ENCODE measurements around the gene MYLK.
"Not testable (repeated sequence)": the region's sequence is repeated elsewhere in the genome, so short reads cannot be mapped to it uniquely, and the experiment has no call there.

MYLK gene

DNA sequence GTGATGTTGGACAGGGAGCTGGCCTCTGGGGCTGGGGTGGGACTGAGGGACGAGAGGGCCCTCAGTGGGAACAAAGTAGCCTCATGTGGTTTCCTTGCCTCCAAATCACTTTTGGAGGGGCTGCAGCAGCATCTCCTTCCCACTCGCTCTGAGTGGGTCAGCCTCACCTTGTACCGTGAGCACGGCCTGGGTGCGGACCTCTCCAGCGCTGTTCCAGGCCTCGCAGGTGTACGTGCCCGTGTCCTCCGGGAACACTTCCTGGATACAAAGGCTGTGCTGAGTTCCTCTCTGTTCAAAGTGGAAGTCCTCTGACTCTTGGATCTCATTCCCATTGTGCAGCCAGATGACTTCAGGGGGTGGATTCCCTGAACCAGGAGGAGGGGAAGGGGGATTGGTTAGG lies 175.6 kb downstream of the MYLK start:
- H3K4me1 ChIP-seq (ENCODE audit: insufficient read depth, low read length), result peaks cover 7% of the 10 kb centered on the region

DNA sequence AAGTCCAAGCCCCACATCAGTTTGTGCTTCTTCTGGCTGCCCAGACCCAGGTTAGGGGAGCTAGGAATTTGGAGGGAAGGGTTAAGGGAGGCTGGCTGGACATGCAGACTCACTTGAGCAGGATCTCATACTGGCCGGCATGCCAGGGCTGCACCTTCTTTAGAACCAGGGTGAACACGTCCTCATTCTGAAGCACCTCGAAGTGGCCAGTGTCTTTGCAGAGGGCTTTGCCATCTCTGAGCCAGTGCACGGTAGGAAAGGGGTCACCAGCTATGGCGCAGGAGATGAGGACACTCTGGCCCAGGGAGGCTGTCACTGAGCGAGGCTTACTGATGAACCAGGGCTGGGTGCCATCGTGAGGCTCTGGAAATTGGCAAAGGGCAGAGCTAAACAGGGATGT lies 176.5 kb downstream of the MYLK start:
- H3K9me3 ChIP-seq (ENCODE audit: low read length); H3K27me3 ChIP-seq (ENCODE audit: insufficient read depth, low read length); H2AFZ ChIP-seq (ENCODE audit: low read depth, low read length); H3K4me1 ChIP-seq (ENCODE audit: insufficient read depth, low read length); H3K36me3 ChIP-seq (ENCODE audit: insufficient read depth, low read length); H3K4me3 ChIP-seq (ENCODE audit: low read length): not testable (repeated sequence)

More for the DNA sequence above, 175.6 kb downstream of the MYLK start:
- Histone ChIP-seq H3K4me3 (ENCODE audit: low read length) (no peak overlapping the region), H3K27me3 (ENCODE audit: insufficient read depth, low read length) (no peaks in the 10 kb centered on the region), H2AFZ (ENCODE audit: low read depth, low read length) (no peak overlapping the region), H3K36me3 (ENCODE audit: insufficient read depth, low read length) (no peaks in the 10 kb centered on the region), H3K9me3 (ENCODE audit: low read length) (no peaks in the 10 kb centered on the region)

DNA sequence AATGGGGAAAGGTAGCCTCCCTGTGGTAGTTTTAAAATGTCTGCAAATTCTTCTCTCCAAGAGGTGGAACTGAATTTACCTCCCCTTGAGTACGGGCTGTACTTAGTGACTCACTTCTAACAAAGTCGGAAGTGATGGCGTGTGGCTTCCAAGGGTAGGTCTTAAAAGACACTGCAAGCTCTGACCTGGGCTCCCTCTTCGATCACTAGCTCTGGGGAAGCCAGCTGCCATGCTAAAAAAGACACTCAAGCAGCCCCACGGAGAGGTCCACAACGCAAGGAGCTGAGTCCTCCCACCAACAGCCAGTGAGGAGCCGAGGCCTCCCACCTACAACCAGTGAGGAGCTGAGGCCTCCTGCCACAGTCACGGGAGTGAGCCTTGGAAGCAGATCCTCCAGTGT lies 177.3 kb downstream of the MYLK start:
- Histone ChIP-seq H3K36me3 (ENCODE audit: insufficient read depth, low read length) (no peaks in the 10 kb centered on the region), H3K4me3 (ENCODE audit: low read length) (no peak overlapping the region), H2AFZ (ENCODE audit: low read depth, low read length) (no peak overlapping the region), H3K9me3 (ENCODE audit: low read length) (no peaks in the 10 kb centered on the region), H3K4me1 (ENCODE audit: insufficient read depth, low read length) (no peaks in the 10 kb centered on the region), H3K27me3 (ENCODE audit: insufficient read depth, low read length) (no peaks in the 10 kb centered on the region)

DNA sequence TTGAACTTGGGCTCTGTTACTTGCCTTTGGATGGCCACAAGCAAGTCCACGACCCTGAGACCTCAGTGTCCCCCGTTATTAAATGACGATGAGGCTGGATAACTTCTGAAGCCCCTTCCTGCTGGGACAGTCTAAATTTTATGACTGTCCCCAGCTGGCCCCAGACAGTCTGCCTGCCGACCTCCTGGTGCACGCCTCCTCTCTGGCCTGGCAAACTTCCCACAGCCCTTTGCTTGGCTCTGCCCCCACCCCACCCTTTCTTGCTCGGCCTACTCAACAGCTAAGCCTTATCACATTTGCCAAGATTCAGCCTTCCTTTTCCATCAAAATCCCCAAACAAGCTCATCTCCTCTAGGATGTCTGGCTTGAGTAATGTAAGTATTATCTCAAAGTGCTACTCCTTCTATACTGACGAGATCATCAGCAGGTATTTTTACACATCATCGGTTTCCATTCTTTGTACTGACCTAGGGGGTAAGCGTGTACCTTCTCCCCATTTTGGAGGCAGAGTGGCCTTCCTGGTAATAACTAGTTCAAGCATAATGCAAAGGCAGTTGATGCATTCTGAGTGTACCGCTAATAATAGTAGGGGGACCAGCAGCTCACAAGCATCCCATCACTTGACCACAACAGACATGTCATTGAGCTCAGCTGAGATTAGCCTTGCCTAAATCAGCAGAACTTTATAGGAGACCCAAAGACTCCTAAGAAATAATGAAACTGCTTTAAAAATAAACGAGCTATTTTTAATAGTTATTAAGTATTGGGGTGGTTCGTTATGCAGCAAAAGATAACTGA lies 178.4 kb downstream of the MYLK start:
- Histone ChIP-seq H3K4me3 (ENCODE audit: low read length) (no peak overlapping the region), H2AFZ (ENCODE audit: low read depth, low read length) (no peak overlapping the region), H3K9me3 (ENCODE audit: low read length) (no peaks in the 10 kb centered on the region), H3K4me1 (ENCODE audit: insufficient read depth, low read length) (no peaks in the 10 kb centered on the region), H3K36me3 (ENCODE audit: insufficient read depth, low read length) (no peaks in the 10 kb centered on the region), H3K27me3 (ENCODE audit: insufficient read depth, low read length) (no peaks in the 10 kb centered on the region)

DNA sequence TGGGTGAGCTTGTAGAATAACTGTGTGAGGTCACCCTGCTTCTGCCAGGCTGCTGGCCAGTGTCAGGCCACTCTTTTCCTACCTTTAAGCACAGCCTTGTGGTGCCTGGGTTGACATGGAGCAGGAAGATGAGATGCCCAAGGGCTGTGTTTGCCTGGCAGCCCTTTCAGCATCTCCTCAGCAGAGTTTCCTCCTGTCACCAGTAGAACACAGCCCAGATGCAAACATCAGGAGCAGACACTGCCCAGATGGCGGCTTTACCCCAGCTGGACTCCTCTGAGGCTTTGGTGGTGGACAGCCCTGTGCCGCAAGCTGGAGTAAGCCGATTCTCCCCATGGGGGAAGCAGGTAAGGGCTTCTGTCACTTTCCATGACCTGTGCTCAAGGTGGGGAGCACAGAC lies 180.5 kb downstream of the MYLK start:
- H3K4me3 ChIP-seq (ENCODE audit: low read length); H3K27me3 ChIP-seq (ENCODE audit: insufficient read depth, low read length); H2AFZ ChIP-seq (ENCODE audit: low read depth, low read length); H3K9me3 ChIP-seq (ENCODE audit: low read length); H3K36me3 ChIP-seq (ENCODE audit: insufficient read depth, low read length); H3K4me1 ChIP-seq (ENCODE audit: insufficient read depth, low read length): not testable (repeated sequence)

DNA sequence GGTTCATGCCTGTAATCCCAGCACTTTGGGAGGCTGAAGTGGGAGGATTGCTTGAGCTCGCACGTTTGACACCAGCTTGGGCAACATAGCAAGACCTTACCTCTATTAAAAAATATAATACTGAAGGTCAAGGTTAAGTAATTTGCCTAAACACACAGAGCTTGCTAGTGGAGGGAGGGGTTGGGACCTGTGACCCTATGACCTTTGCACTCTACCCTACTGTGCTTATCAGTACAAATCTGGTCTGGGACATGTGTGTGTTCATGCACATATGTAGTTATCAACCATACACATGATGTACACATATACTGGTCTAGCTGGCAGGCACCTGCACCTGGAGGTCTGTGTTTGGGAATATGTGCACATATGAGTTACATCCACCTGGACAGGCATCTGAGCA lies 181.4 kb downstream of the MYLK start:
- H3K4me1 ChIP-seq (ENCODE audit: insufficient read depth, low read length), result no peaks in the 10 kb centered on the region
- H3K4me3 ChIP-seq (ENCODE audit: low read length), result no peak overlapping the region
- no peaks in the 10 kb centered on the region for H3K9me3 ChIP-seq (ENCODE audit: low read length)
- no peaks in the 10 kb centered on the region for H3K27me3 ChIP-seq (ENCODE audit: insufficient read depth, low read length)
- no peak overlapping the region for H2AFZ ChIP-seq (ENCODE audit: low read depth, low read length)
- H3K36me3 ChIP-seq (ENCODE audit: insufficient read depth, low read length), result no peaks in the 10 kb centered on the region

DNA sequence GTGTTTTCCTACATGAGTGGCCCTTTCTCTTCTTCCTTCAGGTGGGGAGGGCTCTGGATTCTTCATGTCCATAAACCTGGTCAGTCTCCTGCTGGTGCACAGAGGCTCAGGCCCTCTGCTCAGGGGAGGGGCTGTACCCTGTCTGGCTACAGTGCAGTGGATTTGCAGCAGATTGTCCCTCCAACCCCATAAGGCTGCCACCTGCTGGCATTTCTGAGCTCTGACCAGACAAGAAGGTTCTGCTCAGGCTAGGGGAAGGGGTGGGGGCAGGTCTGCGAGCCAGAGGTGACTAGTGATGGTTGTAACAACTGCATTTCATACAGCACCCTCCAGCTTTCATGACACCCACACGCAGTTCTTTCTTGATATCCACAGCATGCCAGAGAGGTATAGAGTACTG lies 182.1 kb downstream of the MYLK start:
- H3K4me3 ChIP-seq (ENCODE audit: low read length); H3K4me1 ChIP-seq (ENCODE audit: insufficient read depth, low read length); H3K36me3 ChIP-seq (ENCODE audit: insufficient read depth, low read length); H3K9me3 ChIP-seq (ENCODE audit: low read length); H2AFZ ChIP-seq (ENCODE audit: low read depth, low read length); H3K27me3 ChIP-seq (ENCODE audit: insufficient read depth, low read length): not testable (repeated sequence)

DNA sequence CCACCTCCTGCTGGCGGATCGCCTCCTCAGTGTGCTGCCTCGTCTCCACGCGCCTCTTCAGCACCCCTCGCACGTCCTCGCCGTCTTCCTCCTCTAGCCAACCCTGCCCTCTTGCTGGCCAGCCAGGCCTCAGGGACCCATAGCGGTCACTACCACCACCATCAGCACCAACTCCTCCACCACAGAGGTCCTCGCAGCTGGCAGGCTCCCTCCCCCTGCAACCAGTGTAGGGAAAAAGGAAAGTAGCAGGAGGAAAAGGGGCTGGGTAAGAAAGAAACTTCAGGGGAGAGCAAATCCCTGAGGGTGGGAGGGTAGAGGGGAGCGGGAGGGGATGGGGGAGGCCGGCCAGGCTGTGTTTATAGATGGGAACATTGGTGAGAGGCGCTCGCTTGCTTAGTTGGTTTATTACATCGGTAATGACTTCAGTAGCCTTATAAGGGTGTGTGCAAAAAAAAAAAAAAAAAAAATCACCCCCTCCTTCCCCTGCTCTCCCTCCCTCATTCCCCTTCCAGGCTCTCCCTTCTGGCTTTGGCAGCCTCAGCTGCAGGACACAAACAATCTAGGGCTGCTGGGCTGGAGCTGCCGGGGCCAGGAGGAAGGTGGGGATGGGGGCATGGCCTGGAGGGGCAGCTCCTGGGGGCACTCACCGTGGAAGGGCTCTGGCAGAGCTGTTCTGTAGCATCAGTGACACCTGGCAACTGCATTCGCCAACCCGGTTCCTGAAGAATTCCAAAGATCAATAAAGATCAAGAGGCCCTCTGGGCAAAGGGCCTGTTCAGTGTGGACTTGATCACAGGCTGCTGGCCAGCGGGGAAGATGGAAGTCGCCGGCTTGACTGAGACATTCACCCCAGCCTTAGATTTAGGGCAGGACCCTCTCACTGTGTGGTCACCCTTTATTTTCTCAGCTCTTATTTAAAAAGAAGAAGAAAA lies 183.1 kb downstream of the MYLK start:
- no peaks in the 10 kb centered on the region for H3K9me3 ChIP-seq (ENCODE audit: low read length)
- no peaks in the 10 kb centered on the region for H3K36me3 ChIP-seq (ENCODE audit: insufficient read depth, low read length)
- no peaks in the 10 kb centered on the region for H3K4me1 ChIP-seq (ENCODE audit: insufficient read depth, low read length)
- no peak overlapping the region for H3K4me3 ChIP-seq (ENCODE audit: low read length)
- H3K27me3 ChIP-seq (ENCODE audit: insufficient read depth, low read length), result no peaks in the 10 kb centered on the region
- no peak overlapping the region for H2AFZ ChIP-seq (ENCODE audit: low read depth, low read length)

DNA sequence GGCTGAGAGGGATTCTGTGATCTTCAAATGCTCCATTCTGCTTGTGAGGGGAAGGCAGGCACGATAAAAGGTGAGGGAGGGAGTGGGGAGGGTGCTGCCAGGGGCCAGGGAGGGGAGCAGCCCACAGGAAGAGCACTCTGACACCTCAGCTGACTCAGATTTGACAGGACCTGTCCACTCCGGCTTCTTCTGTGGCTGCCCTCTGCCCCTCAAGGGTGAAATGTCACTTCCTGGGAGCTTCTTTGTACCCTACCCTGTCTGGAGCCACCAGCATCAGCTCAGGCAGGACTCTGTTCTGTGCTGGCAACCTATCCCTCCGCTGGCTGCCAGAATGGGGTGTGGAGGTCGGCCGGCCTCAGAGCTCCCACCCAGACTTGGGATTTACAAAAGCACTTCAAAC lies 185.3 kb downstream of the MYLK start:
- no peaks in the 10 kb centered on the region for H3K36me3 ChIP-seq (ENCODE audit: insufficient read depth, low read length)
- no peaks in the 10 kb centered on the region for H3K9me3 ChIP-seq (ENCODE audit: low read length)
- no peaks in the 10 kb centered on the region for H3K27me3 ChIP-seq (ENCODE audit: insufficient read depth, low read length)
- peaks cover 15% of the 10 kb centered on the region for H3K4me1 ChIP-seq (ENCODE audit: insufficient read depth, low read length)
- H3K4me3 ChIP-seq (ENCODE audit: low read length), result no peak overlapping the region
- H2AFZ ChIP-seq (ENCODE audit: low read depth, low read length), result no peak overlapping the region

DNA sequence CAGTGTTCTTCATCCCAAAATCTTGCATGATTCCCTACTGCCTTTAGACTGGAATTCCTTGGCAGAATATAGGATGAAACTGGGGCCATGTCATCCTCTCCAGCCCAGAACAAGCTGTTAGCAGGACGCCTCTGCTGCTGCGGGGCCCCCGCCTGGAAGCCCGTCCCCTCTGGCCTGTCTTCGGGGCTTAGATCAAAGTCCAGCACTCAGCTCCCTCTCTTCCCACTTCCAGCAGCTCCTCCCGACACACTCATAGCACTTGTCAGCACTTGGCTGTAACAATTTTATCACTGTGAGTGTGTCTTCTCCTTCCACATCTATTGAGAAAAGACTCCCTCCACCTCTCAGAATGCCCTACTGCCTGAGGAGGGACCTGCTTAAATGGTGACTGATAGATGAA lies 187.3 kb downstream of the MYLK start:
- no peak overlapping the region for H3K4me3 ChIP-seq (ENCODE audit: low read length)
- no peaks in the 10 kb centered on the region for H3K36me3 ChIP-seq (ENCODE audit: insufficient read depth, low read length)
- no peak overlapping the region for H2AFZ ChIP-seq (ENCODE audit: low read depth, low read length)
- no peaks in the 10 kb centered on the region for H3K27me3 ChIP-seq (ENCODE audit: insufficient read depth, low read length)
- peaks cover 15% of the 10 kb centered on the region for H3K4me1 ChIP-seq (ENCODE audit: insufficient read depth, low read length)
- H3K9me3 ChIP-seq (ENCODE audit: low read length), result no peaks in the 10 kb centered on the region

DNA sequence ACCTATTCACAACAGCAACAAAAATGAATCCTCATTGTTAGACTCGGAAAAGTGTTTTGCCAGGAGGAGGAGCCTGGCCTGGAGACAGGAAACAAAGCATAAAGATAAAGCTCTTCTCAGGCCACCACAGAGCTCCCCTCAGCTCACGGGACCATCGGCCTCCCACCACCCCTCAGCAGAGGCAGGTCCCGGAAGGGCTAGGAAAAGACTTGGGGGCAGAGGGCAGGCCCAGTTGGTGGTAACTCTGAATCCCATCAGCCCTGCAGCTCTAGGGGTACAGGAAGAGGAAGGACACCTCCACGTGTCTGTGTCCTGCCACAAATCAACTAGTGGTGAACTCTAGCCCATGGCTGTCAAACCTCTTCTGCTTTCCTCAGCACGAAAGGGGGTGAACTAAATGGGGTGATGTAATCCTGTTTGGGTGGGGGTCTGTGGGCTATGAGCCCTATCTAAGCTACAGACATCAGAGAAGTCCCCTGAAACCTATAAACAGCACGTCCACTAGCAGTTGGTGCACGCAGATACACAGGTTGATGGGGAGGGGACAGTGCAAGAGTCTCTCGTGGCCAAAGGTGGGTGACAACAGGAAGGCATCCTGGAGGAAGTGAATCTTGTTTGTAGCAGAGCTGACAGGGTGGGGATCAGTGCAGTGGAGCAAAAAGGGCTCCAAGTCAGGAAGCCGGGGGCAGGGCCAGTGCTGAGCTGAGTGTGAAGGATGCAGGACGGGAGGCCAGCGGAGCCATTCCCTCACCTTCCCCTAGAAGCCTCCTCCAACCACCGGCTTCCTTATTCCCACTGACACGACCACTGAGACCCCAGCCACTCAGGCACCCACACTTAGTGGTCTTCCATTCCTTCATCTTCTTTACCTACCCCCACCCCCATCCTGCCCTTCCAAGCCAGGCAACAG lies 188.1 kb downstream of the MYLK start:
- Histone ChIP-seq H3K27me3 (ENCODE audit: insufficient read depth, low read length) (no peaks in the 10 kb centered on the region), H3K36me3 (ENCODE audit: insufficient read depth, low read length) (no peaks in the 10 kb centered on the region), H3K9me3 (ENCODE audit: low read length) (no peaks in the 10 kb centered on the region), H3K4me3 (ENCODE audit: low read length) (no peak overlapping the region), H2AFZ (ENCODE audit: low read depth, low read length) (no peak overlapping the region), H3K4me1 (ENCODE audit: insufficient read depth, low read length) (peaks cover 15% of the 10 kb centered on the region)

DNA sequence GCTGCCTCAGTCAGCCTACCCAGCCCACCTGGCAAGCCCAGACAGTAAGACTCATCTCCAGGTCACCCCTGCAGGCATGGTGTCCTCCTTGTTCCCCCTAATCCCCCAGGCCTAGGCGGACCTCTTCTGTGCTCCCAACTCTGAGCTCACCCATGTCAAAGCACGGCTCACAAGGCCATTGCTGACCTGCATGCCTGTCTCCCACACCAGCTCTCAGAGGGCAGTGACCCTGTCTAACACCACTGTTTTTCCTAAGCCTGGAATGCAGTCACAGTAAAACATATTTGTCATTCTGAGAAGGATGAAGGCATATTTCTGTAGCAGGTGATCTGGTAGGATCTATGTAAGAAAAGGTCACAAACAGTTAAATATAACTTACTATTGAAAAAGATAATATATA lies 189.0 kb downstream of the MYLK start:
- Histone ChIP-seq H2AFZ (ENCODE audit: low read depth, low read length) (no peak overlapping the region), H3K4me1 (ENCODE audit: insufficient read depth, low read length) (peaks cover 15% of the 10 kb centered on the region), H3K4me3 (ENCODE audit: low read length) (no peak overlapping the region), H3K36me3 (ENCODE audit: insufficient read depth, low read length) (no peaks in the 10 kb centered on the region), H3K27me3 (ENCODE audit: insufficient read depth, low read length) (no peaks in the 10 kb centered on the region), H3K9me3 (ENCODE audit: low read length) (no peaks in the 10 kb centered on the region)

Data from neuron (in vitro differentiated cells).